OCI-LY1 (cell line): ENCODE results near the gene HTR4.

Experiments
- CTCF ChIP-seq: fragments of 200-600 bp; sonication (generic), shearing (Covaris generic); IDR thresholded peaks from 2 replicates; pipeline ENCODE4 v1.5.1; 2017; ENCODE audit warnings: mild to moderate bottlenecking, antibody characterized with exemption, low read length, moderate library complexity, mixed read lengths
- EZH2 ChIP-seq: fragments of 200-600 bp; sonication (generic), shearing (Covaris generic); IDR thresholded peaks from 2 replicates; pipeline ENCODE4 v1.8.0; 2017; ENCODE audit warnings: borderline replicate concordance, mixed run types, mild to moderate bottlenecking, antibody characterized with exemption, low read length, moderate library complexity, mixed read lengths

GRCh38 chr5:148491793-148492184, 162.5 kb downstream of the HTR4 start:
- TF ChIP-seq CTCF (no peak), EZH2 (no peak)
